ENCODE results near the gene ALDH5A1. TPM values are rescaled to one million over a fixed set of nuclear protein-coding genes. Genes with fewer than 3 reads are reported as not detected.

ALDH5A1 gene
- total RNA-seq, 1 experiment from 2014 or later: 19.1 TPM

GRCh38 chr6:24497254-24497970, 2.6 kb downstream of the ALDH5A1 start:
- no TSS peak for BruUV-seq (replicated peaks)
- CTCF ChIA-PET: no interaction called here
- Histone ChIP-seq H3K9me2 (ENCODE audit: insufficient read depth) (no peaks in the 10 kb centered on the region), H3K27me3 (ENCODE audit: insufficient read depth, low read depth) (no peaks in the 10 kb centered on the region), H2AFZ (no peak overlapping the region), H4K20me1 (ENCODE audit: insufficient read depth) (no peaks in the 10 kb centered on the region), H3K27ac (no peak overlapping the region), H3K4me2 (no peak overlapping the region), H3K4me3 (no peak overlapping the region), H3K9me3 (ENCODE audit: insufficient read depth, low read depth) (no peaks in the 10 kb centered on the region), H3F3A (ENCODE audit: insufficient read depth, low read depth) (peaks cover 13% of the 10 kb centered on the region; the same call in 1 of the 2 replicates), H3K4me1 (replicated peaks; ENCODE audit: insufficient read depth) (peaks cover 16% of the 10 kb centered on the region), H3K79me2 (ENCODE audit: low read depth) (no peaks in the 10 kb centered on the region), H3K36me3 (ENCODE audit: low read depth) (no peaks in the 10 kb centered on the region; the same call in 1 of the 2 replicates)
- no peak for DNase-seq
- TF ChIP-seq EZH2 (IDR thresholded peaks at IDR 0.05; ENCODE audit: low read depth): no peak
- TF ChIP-seq, protein P1, sequence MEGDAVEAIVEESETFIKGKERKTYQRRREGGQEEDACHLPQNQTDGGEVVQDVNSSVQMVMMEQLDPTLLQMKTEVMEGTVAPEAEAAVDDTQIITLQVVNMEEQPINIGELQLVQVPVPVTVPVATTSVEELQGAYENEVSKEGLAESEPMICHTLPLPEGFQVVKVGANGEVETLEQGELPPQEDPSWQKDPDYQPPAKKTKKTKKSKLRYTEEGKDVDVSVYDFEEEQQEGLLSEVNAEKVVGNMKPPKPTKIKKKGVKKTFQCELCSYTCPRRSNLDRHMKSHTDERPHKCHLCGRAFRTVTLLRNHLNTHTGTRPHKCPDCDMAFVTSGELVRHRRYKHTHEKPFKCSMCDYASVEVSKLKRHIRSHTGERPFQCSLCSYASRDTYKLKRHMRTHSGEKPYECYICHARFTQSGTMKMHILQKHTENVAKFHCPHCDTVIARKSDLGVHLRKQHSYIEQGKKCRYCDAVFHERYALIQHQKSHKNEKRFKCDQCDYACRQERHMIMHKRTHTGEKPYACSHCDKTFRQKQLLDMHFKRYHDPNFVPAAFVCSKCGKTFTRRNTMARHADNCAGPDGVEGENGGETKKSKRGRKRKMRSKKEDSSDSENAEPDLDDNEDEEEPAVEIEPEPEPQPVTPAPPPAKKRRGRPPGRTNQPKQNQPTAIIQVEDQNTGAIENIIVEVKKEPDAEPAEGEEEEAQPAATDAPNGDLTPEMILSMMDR (conservative IDR thresholded peaks at IDR 0.05): no peak
- POLR2A ChIA-PET (ENCODE audit: unreplicated experiment): interaction anchor here (0.6 kb wide), 1 partner anchor 520 kb away, joined by 5 read pairs; no protein-coding TSS in a partner anchor
- intact Hi-C loops (cut with micrococcal nuclease; ENCODE audit: unreplicated experiment): no loop called here

GRCh38 chr6:24500683-24501082, 5.9 kb downstream of the ALDH5A1 start:
- BruUV-seq (replicated peaks): no TSS peak
- Histone ChIP-seq H3K9me2 (ENCODE audit: insufficient read depth) (no peaks in the 10 kb centered on the region), H3K27ac (no peak overlapping the region), H3K36me3 (ENCODE audit: low read depth) (no peaks in the 10 kb centered on the region; the same call in 1 of the 2 replicates), H3K4me1 (replicated peaks; ENCODE audit: insufficient read depth) (peaks cover 31% of the 10 kb centered on the region), H3K4me3 (no peak overlapping the region), H3K27me3 (ENCODE audit: insufficient read depth, low read depth) (no peaks in the 10 kb centered on the region), H3K9me3 (ENCODE audit: insufficient read depth, low read depth) (no peaks in the 10 kb centered on the region; the same call in 1 of the 2 replicates), H4K20me1 (ENCODE audit: insufficient read depth) (no peaks in the 10 kb centered on the region), H3K4me2 (no peak overlapping the region), H3F3A (ENCODE audit: insufficient read depth, low read depth) (peaks cover 27% of the 10 kb centered on the region), H2AFZ (no peak overlapping the region), H3K79me2 (ENCODE audit: low read depth) (no peaks in the 10 kb centered on the region)
- no peak for TF ChIP-seq EZH2 (IDR thresholded peaks at IDR 0.05; ENCODE audit: low read depth)
- TF ChIP-seq, protein P1 (conservative IDR thresholded peaks at IDR 0.05): no peak
- CTCF ChIA-PET: no interaction called here
- intact Hi-C loops (cut with micrococcal nuclease; ENCODE audit: unreplicated experiment): no loop called here
- DNase-seq: no peak
- POLR2A ChIA-PET (ENCODE audit: unreplicated experiment): interaction anchor here (0.6 to 0.7 kb wide), 2 partner anchors 10 to 68 kb away, joined by 4 to 6 read pairs; no protein-coding TSS in a partner anchor

DNA sequence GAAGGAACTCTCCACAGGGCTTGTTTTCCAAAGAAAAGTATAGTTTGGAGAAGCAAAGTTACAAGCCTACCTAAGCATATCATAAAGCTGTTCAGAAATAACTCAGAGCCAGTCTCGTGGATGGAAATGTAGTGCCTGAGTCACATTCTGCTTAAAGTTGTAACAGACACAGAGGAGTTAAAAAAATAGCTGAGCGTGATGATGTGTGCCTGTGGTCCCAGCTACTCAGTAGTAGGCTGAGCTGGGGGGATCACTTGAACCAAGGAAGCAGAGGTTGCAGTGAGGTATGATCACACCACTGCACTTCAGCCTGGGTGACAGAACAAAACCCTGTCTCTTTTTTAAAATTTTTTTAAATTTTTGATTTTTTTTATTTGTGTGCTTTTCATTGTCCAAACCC, 6.6 kb downstream of the ALDH5A1 start:
- no peaks in the 10 kb centered on the region for H4K20me1 ChIP-seq (ENCODE audit: insufficient read depth)
- no peaks in the 10 kb centered on the region; the same call in 1 of the 2 replicates for H3K36me3 ChIP-seq (ENCODE audit: low read depth)
- H3K27ac ChIP-seq: no peak overlapping the region
- no peak for DNase-seq
- no peak overlapping the region for H3K4me3 ChIP-seq
- no peaks in the 10 kb centered on the region for H3K27me3 ChIP-seq (ENCODE audit: insufficient read depth, low read depth)
- no TSS peak for BruUV-seq (replicated peaks)
- no peak overlapping the region for H3K4me2 ChIP-seq
- H2AFZ ChIP-seq: no peak overlapping the region
- H3F3A ChIP-seq (ENCODE audit: insufficient read depth, low read depth): peaks cover 24% of the 10 kb centered on the region
- CTCF ChIA-PET: no interaction called here
- H3K4me1 ChIP-seq (replicated peaks; ENCODE audit: insufficient read depth): peaks cover 28% of the 10 kb centered on the region
- TF ChIP-seq EZH2 (IDR thresholded peaks at IDR 0.05; ENCODE audit: low read depth): no peak
- TF ChIP-seq, protein P1 (conservative IDR thresholded peaks at IDR 0.05): no peak
- H3K9me2 ChIP-seq (ENCODE audit: insufficient read depth): no peaks in the 10 kb centered on the region
- intact Hi-C loops (cut with micrococcal nuclease; ENCODE audit: unreplicated experiment): no loop called here
- POLR2A ChIA-PET (ENCODE audit: unreplicated experiment): no interaction called here
- no peaks in the 10 kb centered on the region; the same call in 1 of the 2 replicates for H3K9me3 ChIP-seq (ENCODE audit: insufficient read depth, low read depth)
- no peaks in the 10 kb centered on the region for H3K79me2 ChIP-seq (ENCODE audit: low read depth)
